GM23248 (cell line): ENCODE data around the gene EIF4G3. TPM values are rescaled to one million over a fixed set of nuclear protein-coding genes. Genes with fewer than 3 reads are reported as not detected.
"Not testable (repeated sequence)": the region's sequence is repeated elsewhere in the genome, so short reads cannot be mapped to it uniquely, and the experiment has no call there.

Experiments
- DNase-seq: peaks from one replicate; pipeline ENCODE4 v3.0.0-alpha.2; 2015
- H2AFZ ChIP-seq: fragments of 200-600 bp; sonication (generic); 2 replicates; pipeline ENCODE4 v1.6.1; 2016; ENCODE audit warnings: antibody characterized with exemption
- H3F3A ChIP-seq: fragments of 200-600 bp; sonication (generic); 2 replicates; pipeline ENCODE4 v1.6.1; 2016; ENCODE audit warnings: mild to moderate bottlenecking, antibody characterized with exemption, mixed run types; ENCODE audit not compliant: insufficient read depth
- H3K27ac ChIP-seq: fragments of 200-600 bp; sonication (generic); 2 replicates; pipeline ENCODE4 v1.5.1; 2016; ENCODE audit warnings: mild to moderate bottlenecking
- H3K27me3 ChIP-seq: fragments of 200-600 bp; sonication (generic); replicated peaks from 2 replicates; pipeline ENCODE4 v1.6.1; 2016; ENCODE audit warnings: mild to moderate bottlenecking; ENCODE audit not compliant: insufficient read depth
- H3K36me3 ChIP-seq: fragments of 200-600 bp; sonication (generic); 2 replicates; pipeline ENCODE4 v1.6.1; 2016; ENCODE audit warnings: low read depth, mild to moderate bottlenecking
- H3K4me1 ChIP-seq: fragments of 200-600 bp; sonication (generic); 2 replicates; pipeline ENCODE4 v1.6.1; 2016; ENCODE audit warnings: mild to moderate bottlenecking; ENCODE audit not compliant: insufficient read depth
- H3K4me2 ChIP-seq: fragments of 200-600 bp; sonication (generic); one replicate; pipeline ENCODE4 v1.6.1; 2016; ENCODE audit warnings: mild to moderate bottlenecking; ENCODE audit not compliant: unreplicated experiment
- H3K4me3 ChIP-seq: fragments of 200-600 bp; sonication (generic); 2 replicates; pipeline ENCODE4 v1.5.1; 2016; ENCODE audit warnings: mild to moderate bottlenecking
- H3K79me2 ChIP-seq: fragments of 200-600 bp; sonication (generic); 2 replicates; pipeline ENCODE4 v1.6.1; 2016; ENCODE audit warnings: mild to moderate bottlenecking; ENCODE audit not compliant: insufficient read depth
- H3K9ac ChIP-seq: fragments of 200-600 bp; sonication (generic); 2 replicates; pipeline ENCODE4 v1.6.1; 2016; ENCODE audit warnings: mild to moderate bottlenecking
- H3K9me2 ChIP-seq: fragments of 200-600 bp; sonication (generic); 2 replicates; pipeline ENCODE4 v1.6.1; 2016; ENCODE audit warnings: mixed run types, mild to moderate bottlenecking, moderate library complexity; ENCODE audit not compliant: insufficient read depth
- H3K9me3 ChIP-seq: fragments of 200-600 bp; sonication (generic); one replicate; pipeline ENCODE4 v1.6.1; 2017; ENCODE audit warnings: low read depth
- H4K20me1 ChIP-seq: fragments of 200-600 bp; sonication (generic); 2 replicates; pipeline ENCODE4 v1.6.0; 2016; ENCODE audit not compliant: insufficient read depth
- EZH2 ChIP-seq: fragments of 200-600 bp; sonication (generic); IDR thresholded peaks from 2 replicates; pipeline ENCODE4 v1.6.1; 2018; ENCODE audit warnings: antibody characterized with exemption, mild to moderate bottlenecking; ENCODE audit not compliant: insufficient read depth, poor library complexity, severe bottlenecking
- EZH2phosphoT487 ChIP-seq: fragments of 200-600 bp; sonication (generic); IDR thresholded peaks from 2 replicates; pipeline ENCODE4 v1.6.1; 2018; ENCODE audit warnings: antibody characterized with exemption, moderate library complexity, mild to moderate bottlenecking, low read depth; ENCODE audit not compliant: insufficient read depth
- WGBS, 2 experiments: methylation state at CpG; one replicate each; pipeline ENCODE4 v1.1.6; 2015 to 2017; ENCODE audit warnings: low lambda C conversion rate in 2 of 2, low coverage in 1 of 2; ENCODE audit errors: missing lambda C conversion rate in 2 of 2; 5-methylcytosine and 5-hydroxymethylcytosine counted together
- in situ Hi-C: fragments of 300-500 bp; cut with MboI; formaldehyde crosslinking; loops from 2 replicates; pipeline ENCODE4 v1.15.0; 2020
- polyA plus RNA-seq: library from polyadenylated mRNA; unstranded; fragments of >200 nt; fragmentation: Nextera tagmentation; extraction: Ambion mirVana; gene quantifications from 2 replicates; pipeline ENCODE4 v1.2.1, GENCODE V29; 2016
- total RNA-seq: library from RNA; depleted of rRNA; stranded (reverse); fragments of >200 nt; shearing (Covaris generic); gene quantifications from 2 replicates; pipeline ENCODE4 v1.2.3, GENCODE V29; 2014

EIF4G3 gene
- total and polyA plus RNA-seq, 2 experiments from 2014 or later = 24.0 to 43.1 TPM

GRCh38 chr1:20865001-20865400 lies 311.7 kb downstream of the EIF4G3 start:
- no peak overlapping the region for H2AFZ ChIP-seq
- WGBS, 2 experiments = 88 to 98% methylated on average over 2 of the region's 2 CpGs
- H3K4me1 ChIP-seq = 0 out of 2 replicates have a peak, but pooled peaks cover 5% of the 10 kb centered on the region
- no peak overlapping the region for H3K4me2 ChIP-seq
- no peak for DNase-seq
- in situ Hi-C loops = no loop called here
- H3K9me2 ChIP-seq = no peaks in the 10 kb centered on the region
- no peak overlapping the region for H3K27ac ChIP-seq
- H4K20me1 ChIP-seq = no peaks in the 10 kb centered on the region
- no peaks in the 10 kb centered on the region for H3K27me3 ChIP-seq
- no peak for TF ChIP-seq EZH2phosphoT487
- TF ChIP-seq EZH2 = no peak
- H3K9ac ChIP-seq = no peak overlapping the region
- no peaks in the 10 kb centered on the region for H3K79me2 ChIP-seq
- H3K36me3 ChIP-seq = peaks cover 33% of the 10 kb centered on the region
- H3K4me3 ChIP-seq = no peak overlapping the region
- H3F3A ChIP-seq = 0 out of 2 replicates have a peak, but pooled peaks cover 5% of the 10 kb centered on the region
- no peaks in the 10 kb centered on the region for H3K9me3 ChIP-seq

- Histone ChIP-seq H3K4me2 (no peak overlapping the region), H3K36me3 (peaks cover 77% of the 10 kb centered on the region), H3K79me2 (no peaks in the 10 kb centered on the region), H2AFZ (no peak overlapping the region), H3K27me3 (no peaks in the 10 kb centered on the region), H3K9me3 (no peaks in the 10 kb centered on the region), H3K4me1 (no peaks in the 10 kb centered on the region), H4K20me1 (no peaks in the 10 kb centered on the region), H3K9ac (no peak overlapping the region), H3K9me2 (no peaks in the 10 kb centered on the region), H3K27ac (no peak overlapping the region), H3F3A (peaks cover 7% of the 10 kb centered on the region; the same call in 1 of the 2 replicates), H3K4me3 (no peak overlapping the region)
- WGBS, 2 experiments = 96% methylated on average over 4 of the region's 4 CpGs
- TF ChIP-seq EZH2 (no peak), EZH2phosphoT487 (no peak)
- in situ Hi-C loops = no loop called here
- no peak for DNase-seq
Observed at GRCh38 chr1:20854529-20854928, 322.2 kb downstream of the EIF4G3 start.

GRCh38 chr1:20851791-20852190 lies 324.9 kb downstream of the EIF4G3 start:
- H4K20me1 ChIP-seq, H3K9me2 ChIP-seq, H3K9me3 ChIP-seq, H3K79me2 ChIP-seq, H3K4me2 ChIP-seq, H3K4me3 ChIP-seq, H3K9ac ChIP-seq, H3K27me3 ChIP-seq, DNase-seq, H3K27ac ChIP-seq, H3K4me1 ChIP-seq, H2AFZ ChIP-seq, in situ Hi-C loops: not testable (repeated sequence)
- Histone ChIP-seq H3K36me3 (peaks cover 72% of the 10 kb centered on the region), H3F3A (peaks cover 20% of the 10 kb centered on the region; the same call in 1 of the 2 replicates)
- WGBS, 2 experiments = 85 to 86% methylated on average over 8 of the region's 8 CpGs

GRCh38 chr1:20850021-20850420 lies 326.7 kb downstream of the EIF4G3 start:
- no peak for TF ChIP-seq EZH2phosphoT487
- TF ChIP-seq EZH2 = no peak
- Histone ChIP-seq H4K20me1 (no peaks in the 10 kb centered on the region), H3K4me1 (peaks cover 8% of the 10 kb centered on the region), H3K27me3 (no peaks in the 10 kb centered on the region), H3K9ac (no peak overlapping the region), H2AFZ (no peak overlapping the region), H3K4me2 (no peak overlapping the region), H3K4me3 (no peak overlapping the region), H3K9me3 (no peaks in the 10 kb centered on the region), H3K27ac (no peak overlapping the region), H3K36me3 (peaks cover 62% of the 10 kb centered on the region), H3K79me2 (no peaks in the 10 kb centered on the region), H3K9me2 (no peaks in the 10 kb centered on the region), H3F3A (peaks cover 20% of the 10 kb centered on the region; the same call in 1 of the 2 replicates)
- in situ Hi-C loops = no loop called here
- 81 to 91% methylated on average over 3 of the region's 3 CpGs for WGBS, 2 experiments
- no peak for DNase-seq

GRCh38 chr1:20849100-20849499 lies 327.6 kb downstream of the EIF4G3 start:
- no peaks in the 10 kb centered on the region for H3K9me3 ChIP-seq
- no peak overlapping the region for H2AFZ ChIP-seq
- no peaks in the 10 kb centered on the region for H3K79me2 ChIP-seq
- no peak overlapping the region for H3K4me3 ChIP-seq
- WGBS, 2 experiments = 96 to 98% methylated on average over 2 of the region's 2 CpGs
- peaks cover 8% of the 10 kb centered on the region for H3K4me1 ChIP-seq
- TF ChIP-seq EZH2phosphoT487 (no peak), EZH2 (no peak)
- in situ Hi-C loops = no loop called here
- H4K20me1 ChIP-seq = no peaks in the 10 kb centered on the region; the same call in 1 of the 2 replicates
- H3K4me2 ChIP-seq = no peak overlapping the region
- H3K9ac ChIP-seq = no peak overlapping the region
- no peaks in the 10 kb centered on the region for H3K9me2 ChIP-seq
- no peaks in the 10 kb centered on the region for H3K27me3 ChIP-seq
- H3K36me3 ChIP-seq = peaks cover 57% of the 10 kb centered on the region
- no peak for DNase-seq
- H3K27ac ChIP-seq = no peak overlapping the region
- H3F3A ChIP-seq = peaks cover 20% of the 10 kb centered on the region; the same call in 1 of the 2 replicates
